Measurements from ENCODE around the gene RBM33.
"Not testable (repeated sequence)": the region's sequence is repeated elsewhere in the genome, so short reads cannot be mapped to it uniquely, and the experiment has no call there.

RBM33 gene

DNA sequence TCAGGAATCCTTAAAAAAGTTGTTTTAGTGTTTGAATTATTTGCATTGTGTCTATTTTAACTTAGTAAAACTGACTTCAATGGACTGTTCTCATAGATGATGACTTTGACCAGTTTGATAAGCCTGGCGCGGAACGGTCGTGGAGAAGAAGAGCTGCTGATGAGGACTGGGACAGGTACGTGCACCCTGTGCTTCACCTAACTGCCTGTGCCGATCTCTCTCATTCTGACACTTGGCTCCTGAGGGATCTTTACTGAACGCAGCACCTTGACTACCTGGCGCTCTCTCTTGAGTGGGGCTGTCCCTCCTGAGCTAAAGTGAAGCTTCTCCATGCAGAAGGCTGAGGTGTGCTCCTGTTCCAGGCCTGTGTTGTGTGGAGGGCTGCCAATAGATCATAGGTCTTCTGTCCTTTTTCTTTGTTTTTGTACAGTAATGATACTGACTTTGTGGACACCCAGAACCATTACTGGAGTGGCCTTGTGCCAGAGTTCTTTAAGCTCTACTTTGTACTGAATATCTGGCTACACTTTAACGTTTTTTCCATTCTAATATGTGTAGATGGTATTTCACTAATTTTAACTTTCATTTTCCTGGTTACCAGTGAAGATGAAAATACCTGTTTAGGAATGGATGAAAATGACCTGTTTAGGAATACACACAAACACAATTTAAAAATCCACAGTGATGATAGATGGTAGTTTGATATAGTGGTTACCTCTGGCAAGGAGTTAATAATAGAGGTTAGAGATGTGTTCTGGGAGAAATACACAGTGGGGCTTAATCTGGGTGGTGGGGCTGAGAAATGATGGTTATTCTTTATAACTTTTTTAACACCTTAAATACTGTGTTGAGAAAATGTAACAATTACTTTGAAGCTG, 20.9 kb downstream of the RBM33 start:
- no peak for DNase-seq (ENCODE audit: low read depth)

- DNase-seq (ENCODE audit: low read depth) = no peak
Measured at GRCh38 chr7:155665957-155666287, 21.5 kb downstream of the RBM33 start.

DNA sequence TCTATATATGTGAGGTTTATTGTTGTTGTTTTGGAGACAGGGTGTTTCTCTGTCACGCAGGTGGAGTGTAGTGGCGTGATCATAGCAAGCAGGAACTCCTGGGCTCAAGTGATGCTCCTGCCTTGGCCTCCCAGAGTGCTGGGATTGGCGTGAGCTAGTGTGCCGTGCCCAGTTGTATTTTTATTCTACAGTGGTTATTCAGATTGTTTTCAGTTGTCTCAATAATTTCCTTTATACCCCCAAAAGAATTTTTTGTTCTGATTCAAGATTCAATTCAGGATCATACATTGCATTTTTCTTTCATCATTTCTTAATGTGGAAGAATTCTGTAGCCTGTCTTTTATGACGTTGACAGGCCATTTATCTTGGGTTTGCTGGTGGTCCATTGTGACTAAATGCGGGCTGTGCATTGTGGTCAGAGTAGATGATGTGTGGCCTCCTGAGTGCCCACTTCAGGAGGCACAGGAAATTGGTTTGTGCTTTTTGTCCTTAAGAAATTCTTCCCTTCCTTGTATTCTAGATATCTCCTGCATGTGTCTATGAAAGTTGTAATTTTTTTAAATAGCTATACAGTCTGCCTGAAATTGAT, 22.9 kb downstream of the RBM33 start:
- DNase-seq (ENCODE audit: low read depth) = no peak

- no peak for DNase-seq (ENCODE audit: low read depth)
Measured at GRCh38 chr7:155669717-155670505, 25.4 kb downstream of the RBM33 start.

DNA sequence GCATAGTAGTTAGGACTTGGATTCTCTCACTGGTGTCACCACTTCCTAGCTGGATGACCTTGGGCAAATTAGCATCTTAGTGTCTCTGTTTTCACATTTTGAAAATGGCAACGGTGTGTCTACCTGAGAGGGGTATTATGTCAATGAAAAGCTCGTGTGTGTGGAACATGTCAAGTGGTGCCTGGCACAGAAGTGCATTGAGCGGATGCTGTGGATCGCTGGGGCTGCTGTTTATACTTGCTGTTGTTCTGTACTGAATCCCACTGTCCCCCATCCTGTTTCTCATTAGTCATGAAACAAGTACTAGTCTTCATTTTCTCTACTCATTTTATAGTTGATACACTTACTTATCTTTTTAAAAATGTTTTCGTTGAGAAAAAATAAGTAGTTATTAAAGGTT, 26.1 kb downstream of the RBM33 start:
- no peak for DNase-seq (ENCODE audit: low read depth)

- DNase-seq (ENCODE audit: low read depth) = no peak
Measured at GRCh38 chr7:155674556-155674955, 30.1 kb downstream of the RBM33 start.

- DNase-seq (ENCODE audit: low read depth) = no peak
Measured at GRCh38 chr7:155676052-155676451, 31.6 kb downstream of the RBM33 start.

DNA sequence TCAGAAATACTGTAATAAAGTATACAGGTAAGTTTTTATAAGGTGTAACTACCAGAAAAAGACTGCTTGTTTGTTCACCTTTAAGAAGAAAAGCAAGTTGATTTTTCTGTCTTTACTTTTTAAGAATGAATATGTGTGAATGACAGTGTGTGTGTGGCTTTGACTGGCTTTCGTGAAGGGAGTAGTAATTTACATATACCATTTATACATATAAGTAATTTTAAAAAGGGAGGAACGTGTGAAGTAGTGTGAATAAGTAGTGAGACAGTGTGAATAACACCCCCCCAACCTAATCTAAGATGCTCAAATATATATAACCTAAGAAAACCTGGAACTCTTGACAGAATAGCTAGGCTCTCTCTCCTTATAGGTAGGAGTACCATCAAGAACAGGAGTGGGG, 33.2 kb downstream of the RBM33 start:
- no peak for DNase-seq (ENCODE audit: low read depth)

DNA sequence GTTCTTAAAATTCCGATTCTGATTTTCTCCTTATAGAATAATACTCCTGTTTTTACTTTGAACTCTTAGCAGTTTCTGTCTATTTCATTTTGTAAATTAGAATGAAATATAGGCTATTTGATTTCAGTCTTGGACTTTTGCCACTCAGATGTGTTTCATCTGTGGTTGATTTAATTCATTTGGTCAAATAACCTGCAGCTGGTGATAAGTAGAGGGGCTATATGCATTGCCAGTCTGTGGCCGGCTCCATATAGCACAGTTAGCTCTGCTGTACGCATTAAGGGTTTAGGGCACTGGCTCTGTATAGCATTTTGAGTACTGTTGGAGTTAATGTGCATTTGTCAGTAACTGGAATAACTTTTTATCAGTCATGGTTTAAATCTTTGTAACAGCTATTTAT, 35.7 kb downstream of the RBM33 start:
- no peak for DNase-seq (ENCODE audit: low read depth)

DNA sequence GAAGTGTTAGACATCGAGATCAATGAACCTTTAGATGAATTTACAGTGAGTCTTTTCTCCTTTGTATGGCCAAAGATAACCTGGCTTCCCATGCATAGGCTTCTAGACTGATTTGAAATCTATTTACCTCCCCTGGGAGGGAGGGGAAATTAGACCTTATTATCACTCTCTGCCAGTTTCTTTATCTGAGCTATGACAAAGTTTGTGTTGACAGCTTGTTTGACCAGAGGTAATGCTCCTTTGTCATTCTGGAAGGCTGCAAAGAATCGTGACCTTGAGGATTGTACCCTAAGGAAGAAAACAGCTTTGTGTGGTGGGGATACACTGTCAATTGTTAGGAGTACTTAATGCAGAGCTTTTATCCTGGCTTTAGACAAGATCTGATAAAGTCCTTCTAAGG, 36.4 kb downstream of the RBM33 start:
- DNase-seq (ENCODE audit: low read depth) = no peak

- no peak for DNase-seq (ENCODE audit: low read depth)
Measured at GRCh38 chr7:155681663-155682062, 37.2 kb downstream of the RBM33 start.

GRCh38 chr7:155682484-155682883, 38.0 kb downstream of the RBM33 start:
- DNase-seq (ENCODE audit: low read depth) = no peak

GRCh38 chr7:155683098-155683497, 38.6 kb downstream of the RBM33 start:
- no peak for DNase-seq (ENCODE audit: low read depth)

- DNase-seq (ENCODE audit: low read depth) = no peak
Measured at GRCh38 chr7:155683714-155684113, 39.3 kb downstream of the RBM33 start.

DNA sequence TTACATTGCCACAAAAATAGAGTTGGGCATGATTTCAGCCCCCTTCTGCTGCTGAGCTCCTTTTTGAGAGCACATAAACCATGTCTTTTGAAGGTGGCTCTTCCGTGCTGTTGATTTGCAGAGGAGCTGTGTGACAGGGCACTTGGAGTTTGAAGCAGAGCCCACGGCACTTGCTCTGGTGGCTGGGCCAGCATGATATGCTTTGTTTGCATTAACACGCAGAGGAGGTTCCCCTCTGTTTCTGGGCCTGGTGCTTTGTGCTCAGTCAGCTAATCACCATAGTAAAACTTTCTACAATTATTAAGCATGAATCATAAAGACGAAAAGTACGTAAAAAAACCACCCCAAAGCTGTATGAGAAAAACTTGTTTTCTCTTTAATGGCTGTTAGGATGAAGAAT, 40.1 kb downstream of the RBM33 start:
- no peak for DNase-seq (ENCODE audit: low read depth)

DNA sequence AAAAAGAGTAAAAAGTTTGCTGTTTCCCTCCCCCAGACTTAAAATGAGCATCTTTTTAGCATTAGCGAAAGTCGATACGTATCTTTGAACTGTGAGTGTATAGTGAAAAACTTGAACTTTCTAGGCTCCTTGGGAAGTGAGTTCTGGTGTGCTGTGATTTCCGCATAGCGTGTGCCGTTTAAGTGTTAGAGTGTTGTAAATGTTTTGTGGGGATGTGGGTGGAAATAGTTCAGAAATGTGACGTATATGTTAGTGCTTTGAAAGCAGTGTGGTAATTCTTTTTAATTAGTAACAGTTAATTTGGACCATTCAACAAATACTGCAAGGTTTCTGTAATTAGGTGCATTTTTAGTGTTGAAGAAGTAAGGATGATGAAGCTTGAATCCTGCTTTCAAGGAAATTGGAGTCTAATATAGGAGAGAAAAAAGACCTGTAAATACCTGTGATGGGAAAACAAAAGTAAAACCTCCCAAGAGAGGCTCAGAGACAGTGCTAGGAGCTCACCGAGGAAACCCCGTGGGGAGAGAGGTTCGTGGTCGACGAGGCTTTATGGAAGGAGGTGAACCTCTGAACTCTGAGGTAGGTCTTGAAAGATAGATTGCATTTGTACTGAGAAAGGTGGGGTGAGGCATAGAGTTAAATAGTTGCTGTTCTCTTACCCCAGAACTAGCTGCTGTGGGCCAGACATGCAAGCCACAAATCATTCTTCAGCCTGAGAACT, 40.8 kb downstream of the RBM33 start:
- no peak for DNase-seq (ENCODE audit: low read depth)

- DNase-seq (ENCODE audit: low read depth) = no peak
Measured at GRCh38 chr7:155685791-155686160, 41.3 kb downstream of the RBM33 start.

GRCh38 chr7:155686620-155687324, 42.3 kb downstream of the RBM33 start:
- DNase-seq (ENCODE audit: low read depth) = not testable (repeated sequence)

DNA sequence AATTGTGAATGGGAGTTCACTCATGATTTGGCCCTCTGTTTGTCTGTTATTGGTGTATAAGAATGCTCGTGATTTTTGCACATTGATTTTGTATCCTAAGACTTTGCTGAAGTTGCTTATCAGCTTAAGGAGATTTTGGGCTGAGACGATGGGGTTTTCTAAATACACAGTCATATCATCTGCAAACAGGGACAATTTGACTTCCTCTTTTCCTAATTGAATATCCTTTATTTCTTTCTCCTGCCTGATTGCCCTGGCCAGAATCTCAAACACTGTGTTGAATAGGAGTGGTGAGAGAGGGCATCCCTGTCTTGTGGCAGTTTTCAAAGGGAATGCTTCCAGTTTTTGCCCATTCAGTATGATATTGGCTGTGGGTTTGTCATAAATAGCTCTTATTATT, 43.8 kb downstream of the RBM33 start:
- not testable (repeated sequence) for DNase-seq (ENCODE audit: low read depth)

GRCh38 chr7:155690655-155691054, 46.2 kb downstream of the RBM33 start:
- not testable (repeated sequence) for DNase-seq (ENCODE audit: low read depth)

GRCh38 chr7:155692317-155692716, 47.9 kb downstream of the RBM33 start:
- DNase-seq (ENCODE audit: low read depth) = no peak

- DNase-seq (ENCODE audit: low read depth) = no peak
Measured at GRCh38 chr7:155693826-155694225, 49.4 kb downstream of the RBM33 start.
